ENCODE data around the gene ETNK1. TPM values are rescaled to one million over a fixed set of nuclear protein-coding genes. Genes with fewer than 3 reads are reported as not detected.
A peak's percentile ranks its signal among the peaks of the same experiment; 100 is the strongest.

Gene ETNK1
- polyA plus RNA-seq (2011; rRNA removed) (52.7 and 58.8 TPM in 2 replicates), polyA plus RNA-seq (2017; fragmentation: RNase III; extraction: RNeasy Plus Mini Kit Qiagen cat#74134 plus additional on column Dnase treatment) (20.3 to 23.1 TPM (median 20.9 TPM) in 3 replicates), polyA minus RNA-seq (2011; rRNA and poly(A)+ RNA removed) (160 TPM in 2 replicates)
- 12.2 and 19.5 TPM in 2 replicates for polyA plus RNA-seq (2012; cell fraction: cytosol; rRNA removed)
- polyA plus RNA-seq (2012; cell fraction: nucleus; rRNA removed): 18.6 and 32.7 TPM in 2 replicates

DNA sequence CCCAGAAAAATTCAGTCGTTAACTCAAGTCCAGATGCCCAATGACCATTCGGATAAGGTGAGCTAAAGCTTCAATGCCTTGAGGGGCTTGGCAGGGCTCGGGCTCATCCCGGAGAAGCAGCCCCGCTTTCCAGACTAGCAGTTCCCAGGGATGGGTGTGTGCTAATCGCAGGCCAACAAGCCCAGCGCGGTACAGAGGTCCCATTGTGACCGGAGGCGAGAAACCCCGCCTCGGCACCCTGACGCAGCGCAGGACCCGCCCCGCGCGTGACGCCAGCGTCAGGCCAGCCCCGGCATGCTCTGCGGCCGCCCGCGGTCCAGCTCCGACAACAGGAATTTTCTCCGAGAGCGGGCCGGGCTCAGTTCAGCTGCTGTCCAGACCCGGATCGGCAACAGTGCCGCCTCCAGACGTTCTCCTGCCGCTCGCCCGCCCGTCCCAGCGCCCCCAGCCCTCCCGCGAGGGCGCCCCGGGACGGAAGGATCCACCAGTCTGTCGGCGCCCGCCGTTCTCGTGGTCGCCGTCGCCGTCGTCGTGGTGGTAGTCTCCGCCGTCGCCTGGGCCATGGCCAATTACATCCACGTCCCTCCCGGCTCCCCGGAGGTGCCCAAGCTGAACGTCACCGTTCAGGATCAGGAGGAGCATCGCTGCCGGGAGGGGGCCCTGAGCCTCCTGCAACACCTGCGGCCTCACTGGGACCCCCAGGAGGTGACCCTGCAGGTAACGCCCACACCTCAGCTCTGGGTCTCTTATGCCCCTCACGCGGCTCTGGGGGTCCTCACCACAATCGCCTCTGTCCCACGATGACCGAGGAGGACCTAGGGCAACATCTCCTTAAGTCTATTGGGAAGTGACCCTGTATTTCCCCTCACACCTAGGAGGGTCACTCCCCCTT lies at the start of gene ETNK1:
Gene ETNK1, plus strand, starts transcription at position 302 of the 892 bp plus-strand sequence. Its CDS starts 260 bp downstream, at position 562.
- under 1% methylated on average over 24 of the region's 71 CpGs for WGBS (ENCODE audit: missing lambda C conversion rate)
- peaks cover 21% of the 10 kb centered on the region; the same call in 2 of the 3 replicates for H3K4me1 ChIP-seq
- ChIA-PET POLR2A (interaction anchor here (0.8 to 2.4 kb wide), 9 partner anchors 14 to 112 kb away, joined by 3 to 33 read pairs (median 3); partner anchors contain the start of gene C2CD5), CTCF (interaction anchor here (0.7 to 1.3 kb wide), 5 partner anchors 31 to 179 kb away, joined by 3 to 8 read pairs (median 3); partner anchors contain the start of gene C2CD5)
- H3K9me3 ChIP-seq: no peaks in the 10 kb centered on the region
- H3K4me2 ChIP-seq: peak within 1 kb of the TSS; percentile 94
- peak; percentile 80 to 95 for DNase-seq (ENCODE audit: low read depth in 1 of 2, low spot score in 1 of 2)
- H3K4me3 ChIP-seq: peak within 1 kb of the TSS; percentile 70
- peak; percentile 95 to 99 for ATAC-seq
- H3K27ac ChIP-seq: peak within 1 kb of the TSS; percentile 91 to 99
- no peak for FAIRE-seq
- no peak for TF ChIP-seq HMGXB4 (CRISPR knock-in tag; IDR thresholded peaks at IDR 0.05; ENCODE audit: borderline replicate concordance)
- peak; percentile 91 for TF ChIP-seq BCL3 (IDR thresholded peaks at IDR 0.05)
- peak; percentile 61 to 94; a peak in 4 of 5 replicates for TF ChIP-seq JUN (IDR thresholded peaks at IDR 0.05)
- no peak for TF ChIP-seq FOSL2 (IDR thresholded peaks at IDR 0.05)
- TF ChIP-seq FOSL2 (CRISPR knock-in tag; IDR thresholded peaks at IDR 0.05): peak; percentile 45
- TF ChIP-seq, protein P1, sequence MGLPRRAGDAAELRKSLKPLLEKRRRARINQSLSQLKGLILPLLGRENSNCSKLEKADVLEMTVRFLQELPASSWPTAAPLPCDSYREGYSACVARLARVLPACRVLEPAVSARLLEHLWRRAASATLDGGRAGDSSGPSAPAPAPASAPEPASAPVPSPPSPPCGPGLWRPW (IDR thresholded peaks at IDR 0.05): no peak
- TF ChIP-seq, protein P2, sequence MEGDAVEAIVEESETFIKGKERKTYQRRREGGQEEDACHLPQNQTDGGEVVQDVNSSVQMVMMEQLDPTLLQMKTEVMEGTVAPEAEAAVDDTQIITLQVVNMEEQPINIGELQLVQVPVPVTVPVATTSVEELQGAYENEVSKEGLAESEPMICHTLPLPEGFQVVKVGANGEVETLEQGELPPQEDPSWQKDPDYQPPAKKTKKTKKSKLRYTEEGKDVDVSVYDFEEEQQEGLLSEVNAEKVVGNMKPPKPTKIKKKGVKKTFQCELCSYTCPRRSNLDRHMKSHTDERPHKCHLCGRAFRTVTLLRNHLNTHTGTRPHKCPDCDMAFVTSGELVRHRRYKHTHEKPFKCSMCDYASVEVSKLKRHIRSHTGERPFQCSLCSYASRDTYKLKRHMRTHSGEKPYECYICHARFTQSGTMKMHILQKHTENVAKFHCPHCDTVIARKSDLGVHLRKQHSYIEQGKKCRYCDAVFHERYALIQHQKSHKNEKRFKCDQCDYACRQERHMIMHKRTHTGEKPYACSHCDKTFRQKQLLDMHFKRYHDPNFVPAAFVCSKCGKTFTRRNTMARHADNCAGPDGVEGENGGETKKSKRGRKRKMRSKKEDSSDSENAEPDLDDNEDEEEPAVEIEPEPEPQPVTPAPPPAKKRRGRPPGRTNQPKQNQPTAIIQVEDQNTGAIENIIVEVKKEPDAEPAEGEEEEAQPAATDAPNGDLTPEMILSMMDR (IDR thresholded peaks at IDR 0.05): 0 out of 3 replicates have a peak, but pooled peaks have one; percentile 8
- TF ChIP-seq MYC (IDR thresholded peaks at IDR 0.05; ENCODE audit: borderline replicate concordance, low read length): peak; percentile 15; the same call in 1 of the 2 replicates
- TF ChIP-seq PHF8 (IDR thresholded peaks at IDR 0.05; ENCODE audit: borderline replicate concordance, low read depth): peak; percentile 93
- no peak for TF ChIP-seq RFX5 (IDR thresholded peaks at IDR 0.05)
- TF ChIP-seq, protein P3, sequence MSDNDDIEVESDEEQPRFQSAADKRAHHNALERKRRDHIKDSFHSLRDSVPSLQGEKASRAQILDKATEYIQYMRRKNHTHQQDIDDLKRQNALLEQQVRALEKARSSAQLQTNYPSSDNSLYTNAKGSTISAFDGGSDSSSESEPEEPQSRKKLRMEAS (IDR thresholded peaks at IDR 0.05): peak; percentile 76
- TF ChIP-seq PBX3 (IDR thresholded peaks at IDR 0.05): 0 out of 2 replicates have a peak, but pooled peaks have one; percentile 58
- peak; percentile 89 for TF ChIP-seq POLR2A (IDR thresholded peaks at IDR 0.05; ENCODE audit: low read length)
- TF ChIP-seq FOXS1 (CRISPR knock-in tag; IDR thresholded peaks at IDR 0.05): no peak
- TF ChIP-seq, protein P4, sequence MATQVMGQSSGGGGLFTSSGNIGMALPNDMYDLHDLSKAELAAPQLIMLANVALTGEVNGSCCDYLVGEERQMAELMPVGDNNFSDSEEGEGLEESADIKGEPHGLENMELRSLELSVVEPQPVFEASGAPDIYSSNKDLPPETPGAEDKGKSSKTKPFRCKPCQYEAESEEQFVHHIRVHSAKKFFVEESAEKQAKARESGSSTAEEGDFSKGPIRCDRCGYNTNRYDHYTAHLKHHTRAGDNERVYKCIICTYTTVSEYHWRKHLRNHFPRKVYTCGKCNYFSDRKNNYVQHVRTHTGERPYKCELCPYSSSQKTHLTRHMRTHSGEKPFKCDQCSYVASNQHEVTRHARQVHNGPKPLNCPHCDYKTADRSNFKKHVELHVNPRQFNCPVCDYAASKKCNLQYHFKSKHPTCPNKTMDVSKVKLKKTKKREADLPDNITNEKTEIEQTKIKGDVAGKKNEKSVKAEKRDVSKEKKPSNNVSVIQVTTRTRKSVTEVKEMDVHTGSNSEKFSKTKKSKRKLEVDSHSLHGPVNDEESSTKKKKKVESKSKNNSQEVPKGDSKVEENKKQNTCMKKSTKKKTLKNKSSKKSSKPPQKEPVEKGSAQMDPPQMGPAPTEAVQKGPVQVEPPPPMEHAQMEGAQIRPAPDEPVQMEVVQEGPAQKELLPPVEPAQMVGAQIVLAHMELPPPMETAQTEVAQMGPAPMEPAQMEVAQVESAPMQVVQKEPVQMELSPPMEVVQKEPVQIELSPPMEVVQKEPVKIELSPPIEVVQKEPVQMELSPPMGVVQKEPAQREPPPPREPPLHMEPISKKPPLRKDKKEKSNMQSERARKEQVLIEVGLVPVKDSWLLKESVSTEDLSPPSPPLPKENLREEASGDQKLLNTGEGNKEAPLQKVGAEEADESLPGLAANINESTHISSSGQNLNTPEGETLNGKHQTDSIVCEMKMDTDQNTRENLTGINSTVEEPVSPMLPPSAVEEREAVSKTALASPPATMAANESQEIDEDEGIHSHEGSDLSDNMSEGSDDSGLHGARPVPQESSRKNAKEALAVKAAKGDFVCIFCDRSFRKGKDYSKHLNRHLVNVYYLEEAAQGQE (IDR thresholded peaks at IDR 0.05): peak; percentile 51; the same call in 1 of the 2 replicates
- TF ChIP-seq HDAC2 (IDR thresholded peaks at IDR 0.05): no peak
- no peak for TF ChIP-seq CBX8 (IDR thresholded peaks at IDR 0.05)
- no peak; a peak in 1 of 4 replicates for TF ChIP-seq CEBPB (IDR thresholded peaks at IDR 0.05)
- no peak for TF ChIP-seq KDM1A (IDR thresholded peaks at IDR 0.05; ENCODE audit: low read depth)
- no peak for TF ChIP-seq EHF (CRISPR knock-in tag; IDR thresholded peaks at IDR 0.05)
- no peak for TF ChIP-seq HOXA7 (CRISPR knock-in tag; IDR thresholded peaks at IDR 0.05)
- no peak for TF ChIP-seq HEYL (CRISPR knock-in tag; IDR thresholded peaks at IDR 0.05)
- TF ChIP-seq TFCP2L1 (CRISPR knock-in tag; IDR thresholded peaks at IDR 0.05): 0 out of 2 replicates have a peak, but pooled peaks have one; percentile 37
- TF ChIP-seq ELK1 (IDR thresholded peaks at IDR 0.05; ENCODE audit: low read depth, low read length): no peak
- no peak for TF ChIP-seq TP53 (CRISPR knock-in tag; IDR thresholded peaks at IDR 0.05)
- peak in 1 of 2 experiments; percentile 14; a peak in 1 of 5 replicates for TF ChIP-seq RAD21 (conservative IDR thresholded peaks at IDR 0.05 in 1 of 2, IDR thresholded peaks at IDR 0.05 in 1 of 2)
